Vagina (tissue), 2 donors: ENCODE measurements around the gene NGEF. TPM values are rescaled to one million over a fixed set of nuclear protein-coding genes. Genes with fewer than 3 reads are reported as not detected.

ENCODE experiments used
- DNase-seq, 2 donors: peaks; one replicate each; pipeline ENCODE4 v3.0.0-alpha.2; 2017; ENCODE audit errors: extremely low spot score in 2 of 2
- H3K27ac ChIP-seq: fragments of 200-600 bp; sonication (generic); one replicate; pipeline ENCODE4 v1.5.1; 2019
- H3K27me3 ChIP-seq: fragments of 200-600 bp; sonication (generic); one replicate; pipeline ENCODE4 v1.5.1; 2019
- H3K36me3 ChIP-seq, 2 donors: fragments of 200-600 bp; sonication (generic); one replicate each; pipeline ENCODE4 v1.5.1; 2017 to 2019
- H3K4me1 ChIP-seq: fragments of 200-600 bp; sonication (generic); one replicate; pipeline ENCODE4 v1.5.1; 2019
- H3K4me3 ChIP-seq, 2 donors: fragments of 200-600 bp; sonication (generic); 1 replicate in 1 of 2; 2 replicates in 1 of 2; pipeline ENCODE4 v1.5.1; 2016 to 2019
- H3K9me3 ChIP-seq: fragments of 200-600 bp; sonication (generic); one replicate; pipeline ENCODE4 v1.5.1; 2019
- POLR2A ChIP-seq, 2 donors: fragments of 450-650 bp; IDR thresholded peaks; one replicate each; pipeline ENCODE4 v1.6.1; 2017; ENCODE audit warnings: antibody characterized with exemption in 2 of 2, mild to moderate bottlenecking in 2 of 2, moderate library complexity in 2 of 2
- POLR2AphosphoS5 ChIP-seq, 2 donors: sonication (generic); formaldehyde crosslinking; IDR thresholded peaks; one replicate each; pipeline ENCODE4 v1.9.0; 2017; ENCODE audit warnings: antibody characterized with exemption in 2 of 2, mild to moderate bottlenecking in 2 of 2, low read depth in 1 of 2; ENCODE audit not compliant: insufficient read depth in 1 of 2
- intact Hi-C: fragments of 100-400 bp; cut with DNase I; formaldehyde crosslinking; loops from one replicate; pipeline ENCODE4 v1.15.1; 2023
- total RNA-seq: library from RNA; depleted of rRNA; stranded (reverse); fragments of >200 nt; gene quantifications from one replicate; pipeline ENCODE4 v1.2.3, GENCODE V29; 2016
- TF ChIP-seq, protein P1 (sequence below), 3 experiments: fragments of 450-650 bp in 2 of 3; fragments of 200-600 bp in 1 of 3; sonication (generic) in 1 of 3; IDR thresholded peaks; one replicate each; pipeline ENCODE4 v1.5.1; 2017 to 2019; ENCODE audit warnings: antibody characterized with exemption in 3 of 3, mild to moderate bottlenecking in 2 of 3, moderate library complexity in 2 of 3

The NGEF gene
- total RNA-seq, 1 donor from 2014 or later = 4.9 TPM

DNA sequence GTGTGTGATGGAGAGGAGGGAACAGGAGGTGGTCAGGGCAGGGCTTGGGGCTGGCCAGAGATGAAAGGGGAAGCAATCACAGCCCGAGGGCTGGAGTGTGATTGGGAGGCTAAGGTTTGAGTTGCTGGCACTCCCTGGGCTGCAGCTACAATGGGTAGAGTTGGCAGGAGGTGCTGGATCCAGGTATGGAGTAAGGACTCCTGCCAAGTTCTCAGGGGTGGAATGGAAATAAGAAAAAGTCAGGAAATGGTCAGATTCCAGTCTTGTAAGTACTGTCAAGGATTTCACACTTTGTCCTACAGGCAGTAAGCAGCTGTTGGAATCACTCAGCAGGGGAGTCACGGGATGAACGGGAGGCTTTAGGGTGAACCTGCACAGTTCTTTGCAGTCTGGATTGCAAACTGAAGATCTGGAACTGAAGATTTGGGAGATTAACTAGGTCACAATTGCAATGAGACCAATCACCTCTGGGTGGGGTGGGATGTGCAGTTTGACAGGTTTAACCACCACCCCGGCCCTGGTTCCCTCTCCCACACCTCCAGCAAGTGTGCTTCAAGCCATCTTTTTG is 36.2 kb upstream of the NGEF start:
- no peaks in the 10 kb centered on the region for H3K27me3 ChIP-seq
- H3K4me3 ChIP-seq = no peak overlapping the region
- no peaks in the 10 kb centered on the region for H3K36me3 ChIP-seq
- peaks cover 12% of the 10 kb centered on the region for H3K4me1 ChIP-seq
- DNase-seq = no peak
- no peaks in the 10 kb centered on the region for H3K9me3 ChIP-seq
- TF ChIP-seq POLR2AphosphoS5 (IDR thresholded peaks at IDR 0.05; ENCODE audit: insufficient read depth in 1 of 2, low read depth in 1 of 2) (no peak), POLR2A (IDR thresholded peaks at IDR 0.05) (no peak)
- TF ChIP-seq, protein P1, sequence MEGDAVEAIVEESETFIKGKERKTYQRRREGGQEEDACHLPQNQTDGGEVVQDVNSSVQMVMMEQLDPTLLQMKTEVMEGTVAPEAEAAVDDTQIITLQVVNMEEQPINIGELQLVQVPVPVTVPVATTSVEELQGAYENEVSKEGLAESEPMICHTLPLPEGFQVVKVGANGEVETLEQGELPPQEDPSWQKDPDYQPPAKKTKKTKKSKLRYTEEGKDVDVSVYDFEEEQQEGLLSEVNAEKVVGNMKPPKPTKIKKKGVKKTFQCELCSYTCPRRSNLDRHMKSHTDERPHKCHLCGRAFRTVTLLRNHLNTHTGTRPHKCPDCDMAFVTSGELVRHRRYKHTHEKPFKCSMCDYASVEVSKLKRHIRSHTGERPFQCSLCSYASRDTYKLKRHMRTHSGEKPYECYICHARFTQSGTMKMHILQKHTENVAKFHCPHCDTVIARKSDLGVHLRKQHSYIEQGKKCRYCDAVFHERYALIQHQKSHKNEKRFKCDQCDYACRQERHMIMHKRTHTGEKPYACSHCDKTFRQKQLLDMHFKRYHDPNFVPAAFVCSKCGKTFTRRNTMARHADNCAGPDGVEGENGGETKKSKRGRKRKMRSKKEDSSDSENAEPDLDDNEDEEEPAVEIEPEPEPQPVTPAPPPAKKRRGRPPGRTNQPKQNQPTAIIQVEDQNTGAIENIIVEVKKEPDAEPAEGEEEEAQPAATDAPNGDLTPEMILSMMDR (IDR thresholded peaks at IDR 0.05) = no peak
- intact Hi-C loops = no loop called here
- no peak overlapping the region for H3K27ac ChIP-seq

DNA sequence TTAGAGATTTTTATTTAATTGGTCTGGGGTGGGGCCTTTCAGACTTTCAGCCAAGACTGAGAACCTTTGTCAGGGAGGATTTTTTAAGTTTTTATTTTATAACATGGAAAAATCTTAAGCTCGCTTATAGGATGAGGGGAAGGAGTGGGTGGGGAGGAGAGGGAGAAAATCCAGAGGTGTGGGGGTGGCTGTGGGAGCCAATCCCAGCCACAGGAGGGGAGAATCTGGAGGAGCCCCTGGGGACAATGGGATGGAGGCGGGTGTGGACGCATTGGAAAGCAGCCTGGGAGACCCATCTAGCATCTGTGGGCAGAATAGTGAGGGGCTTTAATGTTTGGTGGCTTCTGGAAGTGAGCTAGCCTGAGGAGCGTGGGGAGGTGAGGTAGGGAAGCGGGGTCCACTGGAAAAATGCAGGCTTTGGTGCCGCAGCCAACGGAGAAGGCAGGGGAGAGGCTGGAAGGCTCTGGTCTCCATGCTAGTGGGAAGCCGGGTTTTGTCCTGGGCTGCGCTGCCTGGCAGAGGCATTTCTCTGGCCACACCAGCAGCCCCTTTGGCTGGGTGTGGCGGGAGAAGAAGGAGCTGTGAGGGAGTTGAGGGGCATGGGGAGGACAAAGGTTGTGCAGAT is 35.6 kb upstream of the NGEF start:
- intact Hi-C loops = no loop called here
- Histone ChIP-seq H3K4me1 (peaks cover 7% of the 10 kb centered on the region), H3K4me3 (no peak overlapping the region), H3K27me3 (no peaks in the 10 kb centered on the region), H3K36me3 (no peaks in the 10 kb centered on the region), H3K27ac (no peak overlapping the region), H3K9me3 (no peaks in the 10 kb centered on the region)
- DNase-seq = no peak
- TF ChIP-seq, protein P1 (IDR thresholded peaks at IDR 0.05) = no peak
- TF ChIP-seq POLR2A (IDR thresholded peaks at IDR 0.05) (no peak), POLR2AphosphoS5 (IDR thresholded peaks at IDR 0.05; ENCODE audit: insufficient read depth in 1 of 2, low read depth in 1 of 2) (no peak)

- Histone ChIP-seq H3K4me1 (peaks cover 7% of the 10 kb centered on the region), H3K4me3 (no peak overlapping the region), H3K27me3 (no peaks in the 10 kb centered on the region), H3K9me3 (no peaks in the 10 kb centered on the region), H3K36me3 (no peaks in the 10 kb centered on the region), H3K27ac (no peak overlapping the region)
- TF ChIP-seq POLR2AphosphoS5 (IDR thresholded peaks at IDR 0.05; ENCODE audit: insufficient read depth in 1 of 2, low read depth in 1 of 2) = no peak
- TF ChIP-seq, protein P1 (IDR thresholded peaks at IDR 0.05) = no peak
- TF ChIP-seq POLR2A (IDR thresholded peaks at IDR 0.05) = no peak
- DNase-seq = no peak
- intact Hi-C loops = no loop called here
These were observed 34.6 kb upstream of the NGEF start for GRCh38 chr2:233047667-233048066.

- H3K4me3 ChIP-seq = no peak overlapping the region
- H3K9me3 ChIP-seq = no peaks in the 10 kb centered on the region
- intact Hi-C loops = no loop called here
- H3K27me3 ChIP-seq = no peaks in the 10 kb centered on the region
- no peak for TF ChIP-seq POLR2AphosphoS5 (IDR thresholded peaks at IDR 0.05; ENCODE audit: insufficient read depth in 1 of 2, low read depth in 1 of 2)
- TF ChIP-seq, protein P1 (IDR thresholded peaks at IDR 0.05) = no peak
- TF ChIP-seq POLR2A (IDR thresholded peaks at IDR 0.05) = no peak
- H3K4me1 ChIP-seq = peaks cover 7% of the 10 kb centered on the region
- no peak for DNase-seq
- H3K27ac ChIP-seq = no peak overlapping the region
- H3K36me3 ChIP-seq = no peaks in the 10 kb centered on the region
These were observed 34.1 kb upstream of the NGEF start for GRCh38 chr2:233047206-233047605.

GRCh38 chr2:233044974-233045605 is 32.0 kb upstream of the NGEF start:
- Histone ChIP-seq H3K27me3 (no peaks in the 10 kb centered on the region), H3K36me3 (no peaks in the 10 kb centered on the region), H3K4me1 (no peaks in the 10 kb centered on the region), H3K9me3 (no peaks in the 10 kb centered on the region), H3K4me3 (no peak overlapping the region), H3K27ac (no peak overlapping the region)
- TF ChIP-seq, protein P1 (IDR thresholded peaks at IDR 0.05) = no peak
- DNase-seq = no peak
- intact Hi-C loops = no loop called here
